K562 (cell line): Measurements from ENCODE around the gene CYS1. TPM values are rescaled to one million over a fixed set of nuclear protein-coding genes. Genes with fewer than 3 reads are reported as not detected.

Experiments
- ATAC-seq: fragments of 200-7000 bp; cut with Tn5 transposase; 3 replicates; pipeline ENCODE4 v1.9.1; 2020; ENCODE audit warnings: moderate library complexity
- BruUV-seq: library from RNA; stranded (reverse); fragments of 400-500 nt; replicated peaks from 2 replicates; lab custom pipeline; 2021; lab: Mats Ljungman, UMichigan
- CTCF ChIA-PET: fragments of 300-600 bp; formaldehyde crosslinking; extraction: SDS; loops from one replicate; lab custom pipeline; 2021; ENCODE audit warnings: low intra/inter-chr PET ratio; lab: Yijun Ruan, JAX
- POLR2A ChIA-PET: fragments of 300-600, 350-650 bp; sonication (Branson Sonifier 250); formaldehyde crosslinking; extraction: SDS; loops from one replicate; lab custom pipeline; 2021; ENCODE audit warnings: antibody characterized with exemption, inconsistent platforms; lab: Yijun Ruan, JAX
- DNase-seq, 4 experiments: peaks; one replicate each; pipeline versions ENCODE4 v3.0.0 to v3.0.0-alpha.2; 2011 to 2018; ENCODE audit warnings: low spot score in 3 of 4, mixed read lengths in 3 of 4; ENCODE audit errors: extremely low read depth in 1 of 4
- FAIRE-seq: peaks from 2 replicates; lab custom pipeline; 2011; peaks lifted over from hg19 to GRCh38; lab: Jason Lieb, UNC
- H2AFZ ChIP-seq: 2 replicates; pipeline ENCODE4 v1.6.0; 2011; ENCODE audit warnings: low read depth, low read length, control low read depth, inconsistent platforms
- H3K27ac ChIP-seq: fragments of 200-600 bp; 3 replicates; pipeline ENCODE4 v1.8.0; 2011; ENCODE audit warnings: low read depth, mild to moderate bottlenecking, control low read depth, inconsistent platforms, low read length, moderate library complexity, mixed read lengths; ENCODE audit errors: extremely low read depth
- H3K27me3 ChIP-seq, 2 experiments: fragments of 300-600 bp in 1 of 2; 2 replicates in 1 of 2; 3 replicates in 1 of 2; pipeline versions ENCODE4 v1.6.0 to v1.8.0; 2011; ENCODE audit warnings: inconsistent platforms in 2 of 2, low read length in 2 of 2, mild to moderate bottlenecking in 1 of 2, mixed read lengths in 1 of 2, moderate library complexity in 1 of 2; ENCODE audit not compliant: control insufficient read depth in 2 of 2, insufficient read depth in 2 of 2
- H3K36me3 ChIP-seq: fragments of 300-600 bp; 3 replicates; pipeline ENCODE4 v1.8.0; 2011; ENCODE audit warnings: mild to moderate bottlenecking, low read length, inconsistent platforms; ENCODE audit not compliant: control insufficient read depth, insufficient read depth
- H3K4me1 ChIP-seq, 2 experiments: fragments of 200-600 bp in 1 of 2; replicated peaks in 1 of 2; 2 replicates in 1 of 2; 3 replicates in 1 of 2; pipeline versions ENCODE4 v1.5.1 to v1.8.0; 2011; ENCODE audit warnings: inconsistent platforms in 2 of 2, low read length in 2 of 2, mild to moderate bottlenecking in 1 of 2, mixed read lengths in 1 of 2, moderate library complexity in 1 of 2; ENCODE audit not compliant: control insufficient read depth in 2 of 2, insufficient read depth in 2 of 2
- H3K4me2 ChIP-seq: 2 replicates; pipeline ENCODE4 v1.6.1; 2011; ENCODE audit warnings: low read length, control low read depth, inconsistent platforms, mixed read lengths; ENCODE audit not compliant: insufficient read depth
- H3K4me3 ChIP-seq: fragments of 200-600 bp; sonication (generic), shearing (Covaris generic); 2 replicates; pipeline ENCODE4 v1.5.1; 2016; ENCODE audit warnings: control low read depth, inconsistent platforms
- H3K79me2 ChIP-seq: fragments of 200-600 bp; 3 replicates; pipeline ENCODE4 v1.8.0; 2011; ENCODE audit warnings: low read length, inconsistent platforms; ENCODE audit not compliant: control insufficient read depth, insufficient read depth
- H3K9ac ChIP-seq, 2 experiments: 2 replicates each; pipeline versions ENCODE4 v1.6.0 to v1.6.1; 2011; ENCODE audit warnings: low read depth in 2 of 2, low read length in 2 of 2, control low read depth in 1 of 2, inconsistent platforms in 1 of 2, mild to moderate bottlenecking in 1 of 2, mixed read lengths in 1 of 2; ENCODE audit not compliant: insufficient read depth in 1 of 2
- H3K9me1 ChIP-seq: one replicate; pipeline ENCODE4 v1.6.0; 2011; ENCODE audit warnings: inconsistent platforms, mild to moderate bottlenecking, low read length, moderate library complexity; ENCODE audit not compliant: control insufficient read depth, insufficient read depth
- H3K9me3 ChIP-seq: replicated peaks from 2 replicates; pipeline ENCODE4 v1.5.1; 2011; ENCODE audit warnings: low read depth, low read length, inconsistent platforms; ENCODE audit not compliant: control insufficient read depth, insufficient read depth
- H4K20me1 ChIP-seq: replicated peaks from 2 replicates; pipeline ENCODE4 v1.6.1; 2011; ENCODE audit warnings: low read length, inconsistent platforms, mixed read lengths; ENCODE audit not compliant: control insufficient read depth, insufficient read depth
- BHLHE40 ChIP-seq: IDR thresholded peaks from 2 replicates; pipeline ENCODE4 v1.6.1; 2011; ENCODE audit warnings: low read length, improper control_type of control experiment
- DIDO1 ChIP-seq: fragments of 450-650 bp; IDR thresholded peaks from 2 replicates; pipeline ENCODE4 v1.6.1; 2016; ENCODE audit warnings: low read depth, missing biosample characterization, missing genetic modification characterization
- L3MBTL2 ChIP-seq: fragments of 450-650 bp; IDR thresholded peaks from 2 replicates; pipeline ENCODE4 v1.6.1; 2016; ENCODE audit warnings: mild to moderate bottlenecking, moderate library complexity
- NFATC3 ChIP-seq: fragments of 450-650 bp; IDR thresholded peaks from 2 replicates; pipeline ENCODE4 v1.6.1; 2017; ENCODE audit warnings: mild to moderate bottlenecking
- POLR2AphosphoS5 ChIP-seq: IDR thresholded peaks from 2 replicates; pipeline ENCODE4 v1.6.1; 2011; ENCODE audit warnings: mild to moderate bottlenecking, low read depth, low read length, moderate library complexity; ENCODE audit not compliant: control insufficient read depth, insufficient read depth
- TCFL5 ChIP-seq: fragments of 250-450 bp; sonication (Bioruptor Pico); conservative IDR thresholded peaks from 2 replicates; pipeline ENCODE4 v1.6.1; 2021; ENCODE audit warnings: mild to moderate bottlenecking, moderate library complexity, matching md5 sums
- ZBTB7A ChIP-seq: IDR thresholded peaks from 2 replicates; pipeline ENCODE4 v1.6.1; 2011; ENCODE audit warnings: low read depth, mild to moderate bottlenecking, low read length, moderate library complexity, borderline replicate concordance; ENCODE audit not compliant: control insufficient read depth
- ZZZ3 ChIP-seq: fragments of 450-650 bp; IDR thresholded peaks from 2 replicates; pipeline ENCODE4 v1.6.1; 2016; ENCODE audit warnings: antibody characterized with exemption, mild to moderate bottlenecking, moderate library complexity
- WGBS: fragments of 100-300 bp; shearing (Covaris generic); methylation state at CpG from one replicate; pipeline ENCODE4 v1.1.6; 2016; ENCODE audit warnings: low coverage, mixed read lengths; ENCODE audit not compliant: insufficient coverage; ENCODE audit errors: missing lambda C conversion rate; 5-methylcytosine and 5-hydroxymethylcytosine counted together
- in situ Hi-C: fragments of 300-500 bp; cut with MboI; formaldehyde crosslinking; loops from 4 replicates; pipeline ENCODE4 v1.15.0; 2018; ENCODE audit warnings: inconsistent platforms, mixed read lengths
- intact Hi-C: fragments of 100-400 bp; cut with micrococcal nuclease; formaldehyde crosslinking; loops from 2 replicates; pipeline ENCODE4 v1.14.2; 2022
- polyA plus RNA-seq, 8 experiments: library from polyadenylated mRNA; depleted of rRNA in 4 of 8; stranded (reverse) in 5 of 8; unstranded in 3 of 8; fragments of >200 nt; fragmentation: Nextera tagmentation in 2 of 8; fragmentation: Illumina TruSeq in 1 of 8; extraction: Ambion mirVana in 2 of 8; extraction: Trizol in 1 of 8; gene quantifications; 2 replicates each; pipeline versions ENCODE4 v1.2.1 to v1.2.3, GENCODE V29; 2011 to 2014; ENCODE audit warnings: inconsistent platforms in 1 of 8, missing spikeins in 1 of 8
- total RNA-seq, 7 experiments: library from RNA; depleted of rRNA in 6 of 7; stranded (reverse); fragments of >200 nt in 6 of 7; fragmentation: Illumina TruSeq in 2 of 7; extraction: Trizol in 2 of 7; gene quantifications; 2 replicates each; pipeline versions ENCODE4 v1.2.1 to v1.2.3, GENCODE V29; 2011 to 2021; ENCODE audit warnings: low replicate concordance in 1 of 7
- TF ChIP-seq, protein P1 (sequence below): sonication (generic); formaldehyde crosslinking; IDR thresholded peaks from 2 replicates; pipeline ENCODE4 v1.9.0; 2022; ENCODE audit warnings: mild to moderate bottlenecking, missing genetic modification reagents
- TF ChIP-seq, protein P2 (sequence below), 2 experiments: IDR thresholded peaks; 2 replicates each; pipeline ENCODE4 v1.6.1; 2011; ENCODE audit warnings: borderline replicate concordance in 1 of 2, control low read depth in 1 of 2, low read depth in 1 of 2, low read length in 1 of 2, mild to moderate bottlenecking in 1 of 2, mixed read lengths in 1 of 2, moderate library complexity in 1 of 2; ENCODE audit not compliant: insufficient read depth in 1 of 2, insufficient read length in 1 of 2, poor library complexity in 1 of 2, severe bottlenecking in 1 of 2; ENCODE audit errors: extremely low read depth in 1 of 2
- TF ChIP-seq, protein P3 (sequence below): sonication (generic); formaldehyde crosslinking; IDR thresholded peaks from 2 replicates; pipeline ENCODE4 v1.8.0; 2022; ENCODE audit warnings: mild to moderate bottlenecking, missing genetic modification reagents

Gene CYS1
- total and polyA plus RNA-seq, 9 of the 15 experiments (the other 6 are each of a cell fraction or from before 2014, with no cell fraction given) = 0.11 to 0.13 TPM; not detected in 7

DNA sequence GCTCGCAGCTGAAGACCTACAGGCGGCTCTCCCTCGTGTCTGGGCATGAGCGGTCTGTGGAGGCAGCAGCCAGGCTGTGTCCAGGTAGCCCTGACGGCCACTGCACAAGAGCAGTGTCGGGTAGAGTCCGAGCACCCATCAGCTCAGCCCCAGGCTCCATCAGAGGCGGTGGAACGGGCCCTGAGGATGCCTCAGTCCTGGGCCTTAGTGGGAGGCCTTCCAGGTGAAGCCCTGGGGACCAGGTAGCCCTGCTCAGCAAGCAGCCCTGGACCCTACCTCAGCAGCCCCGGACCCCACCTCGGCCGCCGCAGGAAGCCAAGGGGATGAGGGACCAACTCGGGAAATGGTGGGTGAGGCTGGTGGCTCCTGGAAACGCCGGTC, 58.2 kb downstream of the CYS1 start:
- in situ Hi-C loops (no loop called here), intact Hi-C loops (no loop called here)
- Histone ChIP-seq H3K27me3 (no peaks in the 10 kb centered on the region), H3K9ac (peak overlapping the region in 1 of 2 experiments; percentile 78; a peak in 2 of 4 replicates), H3K9me1 (no peaks in the 10 kb centered on the region), H3K4me2 (no peak overlapping the region), H3K36me3 (no peaks in the 10 kb centered on the region), H3K79me2 (no peaks in the 10 kb centered on the region), H3K4me1 (peaks cover 11 to 30% of the 10 kb centered on the region in 2 experiments; a peak in 4 of 5 replicates), H2AFZ (peak overlapping the region; percentile 60), H4K20me1 (no peaks in the 10 kb centered on the region), H3K4me3 (no peak overlapping the region), H3K27ac (no peak overlapping the region), H3K9me3 (no peaks in the 10 kb centered on the region)
- whole genome bisulfite sequencing = 59% methylated on average over 16 of the region's 16 CpGs
- DNase-seq (no peak), FAIRE-seq (no peak), ATAC-seq (peak; percentile 13; the same call in 2 of the 3 replicates)
- TF ChIP-seq NFATC3 (no peak), L3MBTL2 (0 out of 2 replicates have a peak, but pooled peaks have one; percentile 5)
- CTCF ChIA-PET = no interaction called here
- POLR2A ChIA-PET = interaction anchor here (1.3 to 1.4 kb wide), 3 partner anchors 9 to 38 kb away, joined by 5 read pairs; no protein-coding TSS in a partner anchor
- no TSS peak for BruUV-seq

DNA sequence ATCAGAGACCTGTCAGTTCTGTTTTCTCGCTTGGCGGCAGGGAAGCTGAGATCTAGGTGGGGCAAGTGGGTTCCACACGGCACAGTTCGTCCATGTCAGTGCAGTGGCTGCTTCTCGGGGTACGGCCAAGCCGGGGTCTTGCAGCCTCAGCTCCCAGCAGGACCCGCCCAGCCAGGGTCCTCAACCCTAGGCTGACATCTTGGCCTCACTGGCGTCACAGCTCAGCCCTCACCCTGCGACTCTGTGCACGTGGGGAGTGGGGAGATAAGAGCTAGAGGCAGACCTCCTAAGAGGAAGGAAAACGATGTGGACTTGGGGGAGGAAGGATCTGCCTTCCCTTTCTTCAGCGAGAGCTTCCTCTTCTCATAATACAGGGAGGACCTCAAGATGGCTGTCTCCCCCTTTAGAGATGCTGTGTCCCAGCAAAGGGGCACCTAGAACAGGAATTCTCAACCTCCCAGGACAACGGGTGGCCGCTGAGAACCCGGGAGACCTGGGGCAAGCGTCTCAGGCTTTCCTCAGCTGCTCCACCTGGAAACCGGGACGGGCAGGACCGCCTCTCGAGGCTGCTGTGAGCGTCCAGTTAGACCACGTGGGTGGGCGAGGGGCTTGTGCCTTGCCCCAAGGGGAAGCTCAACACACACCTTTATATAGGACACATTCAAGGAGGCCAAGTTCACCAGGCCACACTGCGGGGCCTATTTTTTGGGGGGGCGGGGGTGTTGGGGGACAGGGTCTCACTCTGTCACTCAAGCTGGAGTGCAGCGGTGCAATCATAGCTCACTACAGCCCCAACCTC, 60.4 kb downstream of the CYS1 start:
- peaks cover 11 to 39% of the 10 kb centered on the region in 2 experiments; a peak in 4 of 5 replicates for H3K4me1 ChIP-seq
- POLR2A ChIA-PET = interaction anchor here (0.6 to 1.3 kb wide), 5 partner anchors 9 to 205 kb away, joined by 3 to 8 read pairs (median 4); no protein-coding TSS in a partner anchor
- no peaks in the 10 kb centered on the region for H3K36me3 ChIP-seq
- WGBS = 60% methylated on average over 25 of the region's 27 CpGs
- H4K20me1 ChIP-seq = no peaks in the 10 kb centered on the region
- H3K9me1 ChIP-seq = no peaks in the 10 kb centered on the region
- no peaks in the 10 kb centered on the region for H3K79me2 ChIP-seq
- DNase-seq (no peak), ATAC-seq (peak; percentile 52), FAIRE-seq (peak; percentile 35)
- BruUV-seq = no TSS peak
- CTCF ChIA-PET = no interaction called here
- H3K27me3 ChIP-seq = peaks cover 0 to 4% of the 10 kb centered on the region in 2 experiments; a peak in 1 of 5 replicates
- H2AFZ ChIP-seq = peak overlapping the region; percentile 87
- H3K4me3 ChIP-seq = no peak overlapping the region
- H3K9ac ChIP-seq = peak overlapping the region in 1 of 2 experiments; percentile 69; a peak in 2 of 4 replicates
- peak overlapping the region; percentile 17; the same call in 1 of the 2 replicates for H3K4me2 ChIP-seq
- H3K9me3 ChIP-seq = no peaks in the 10 kb centered on the region
- H3K27ac ChIP-seq = no peak overlapping the region
- intact Hi-C loops = no loop called here
- in situ Hi-C loops = no loop called here
- no peak for TF ChIP-seq POLR2AphosphoS5
- TF ChIP-seq DIDO1 (tag) = no peak
- no peak for TF ChIP-seq ZZZ3
- no peak for TF ChIP-seq TCFL5 (CRISPR knock-in tag)
- TF ChIP-seq, protein P1, sequence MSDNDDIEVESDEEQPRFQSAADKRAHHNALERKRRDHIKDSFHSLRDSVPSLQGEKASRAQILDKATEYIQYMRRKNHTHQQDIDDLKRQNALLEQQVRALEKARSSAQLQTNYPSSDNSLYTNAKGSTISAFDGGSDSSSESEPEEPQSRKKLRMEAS = peak; percentile 29; the same call in 1 of the 2 replicates
- TF ChIP-seq ZBTB7A = peak; percentile 17; the same call in 1 of the 2 replicates
- peak; percentile 89 for TF ChIP-seq BHLHE40
- TF ChIP-seq L3MBTL2 = peak; percentile 96
- TF ChIP-seq, protein P2, sequence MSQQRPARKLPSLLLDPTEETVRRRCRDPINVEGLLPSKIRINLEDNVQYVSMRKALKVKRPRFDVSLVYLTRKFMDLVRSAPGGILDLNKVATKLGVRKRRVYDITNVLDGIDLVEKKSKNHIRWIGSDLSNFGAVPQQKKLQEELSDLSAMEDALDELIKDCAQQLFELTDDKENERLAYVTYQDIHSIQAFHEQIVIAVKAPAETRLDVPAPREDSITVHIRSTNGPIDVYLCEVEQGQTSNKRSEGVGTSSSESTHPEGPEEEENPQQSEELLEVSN (IDR thresholded peaks at IDR 0.05; ENCODE audit: borderline replicate concordance in 1 of 2, extremely low read depth in 1 of 2, insufficient read depth in 1 of 2, insufficient read length in 1 of 2, low read depth in 1 of 2, low read length in 1 of 2, poor library complexity in 1 of 2, severe bottlenecking in 1 of 2) = peak; percentile 73 to 77
- TF ChIP-seq, protein P3, sequence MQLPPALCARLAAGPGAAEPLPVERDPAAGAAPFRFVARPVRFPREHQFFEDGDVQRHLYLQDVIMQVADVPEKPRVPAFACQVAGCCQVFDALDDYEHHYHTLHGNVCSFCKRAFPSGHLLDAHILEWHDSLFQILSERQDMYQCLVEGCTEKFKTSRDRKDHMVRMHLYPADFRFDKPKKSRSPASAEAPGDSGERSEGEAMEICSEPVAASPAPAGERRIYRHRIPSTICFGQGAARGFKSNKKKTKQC = no peak
